ENCODE data around the gene GOPC. TPM values are rescaled to one million over a fixed set of nuclear protein-coding genes. Genes with fewer than 3 reads are reported as not detected.
"Not testable (repeated sequence)": the region's sequence is repeated elsewhere in the genome, so short reads cannot be mapped to it uniquely, and the experiment has no call there.

Gene GOPC
- 10 to 100 TPM; 11.0 to 22.9 (median 16.7) TPM for total RNA-seq

DNA sequence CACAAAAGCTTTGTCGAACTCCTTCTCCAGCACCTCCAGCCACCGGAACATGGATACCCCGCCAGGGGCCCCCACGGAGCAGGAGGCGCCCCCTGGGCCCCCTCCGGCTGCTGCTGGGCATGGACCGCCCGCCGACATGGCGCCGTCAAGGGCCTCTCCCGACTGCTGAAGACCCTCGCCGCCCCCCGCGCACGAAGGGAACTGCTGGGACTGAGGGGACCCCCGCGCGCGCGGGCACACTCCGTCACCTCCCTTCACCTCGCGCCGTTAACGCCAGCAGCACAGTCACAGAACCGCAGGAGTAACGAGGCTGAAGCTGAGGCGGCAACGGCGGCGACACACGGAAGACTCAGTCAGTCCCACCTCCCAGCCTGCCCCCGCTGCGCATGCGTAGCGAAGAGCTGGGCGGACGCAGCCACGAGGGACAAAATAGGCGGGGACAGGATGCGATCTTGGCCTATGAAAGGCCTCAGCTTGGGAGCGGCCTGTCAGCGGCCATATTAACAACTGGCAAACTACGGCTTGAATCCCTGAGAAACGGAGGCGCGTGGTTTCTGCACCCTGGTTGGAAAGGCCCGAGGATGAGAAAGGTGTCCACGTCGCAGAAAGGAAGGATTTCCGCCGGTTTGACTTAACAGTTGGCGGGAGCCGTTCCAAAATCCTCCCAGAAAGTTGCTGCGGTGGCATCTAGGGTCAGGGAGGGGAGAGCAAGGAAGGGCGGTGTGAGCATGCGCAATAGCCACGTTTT lies at the start of gene GOPC:
Gene GOPC (minus strand): TSS at position 361 of the 748 bp plus-strand sequence. CDS start 223 bp downstream, at position 138.
- Histone ChIP-seq H3K4me3 (peak within 1 kb of the TSS; percentile 84 to 99 (median 92)), H3K9me3 (no peaks in the 10 kb centered on the region), H3K27ac (peak within 1 kb of the TSS; percentile 82 to 97 (median 96)), H3K36me3 (peaks cover 0 to 16% (median 0%) of the 10 kb centered on the region in 3 donors), H3K4me1 (peaks cover 4 to 43% (median 18%) of the 10 kb centered on the region in 3 donors), H3K27me3 (no peaks in the 10 kb centered on the region)
- TF ChIP-seq POLR2A (IDR thresholded peaks at IDR 0.05) = peak in 2 of 4 donors; percentile 73 to 91
- TF ChIP-seq, protein P1, sequence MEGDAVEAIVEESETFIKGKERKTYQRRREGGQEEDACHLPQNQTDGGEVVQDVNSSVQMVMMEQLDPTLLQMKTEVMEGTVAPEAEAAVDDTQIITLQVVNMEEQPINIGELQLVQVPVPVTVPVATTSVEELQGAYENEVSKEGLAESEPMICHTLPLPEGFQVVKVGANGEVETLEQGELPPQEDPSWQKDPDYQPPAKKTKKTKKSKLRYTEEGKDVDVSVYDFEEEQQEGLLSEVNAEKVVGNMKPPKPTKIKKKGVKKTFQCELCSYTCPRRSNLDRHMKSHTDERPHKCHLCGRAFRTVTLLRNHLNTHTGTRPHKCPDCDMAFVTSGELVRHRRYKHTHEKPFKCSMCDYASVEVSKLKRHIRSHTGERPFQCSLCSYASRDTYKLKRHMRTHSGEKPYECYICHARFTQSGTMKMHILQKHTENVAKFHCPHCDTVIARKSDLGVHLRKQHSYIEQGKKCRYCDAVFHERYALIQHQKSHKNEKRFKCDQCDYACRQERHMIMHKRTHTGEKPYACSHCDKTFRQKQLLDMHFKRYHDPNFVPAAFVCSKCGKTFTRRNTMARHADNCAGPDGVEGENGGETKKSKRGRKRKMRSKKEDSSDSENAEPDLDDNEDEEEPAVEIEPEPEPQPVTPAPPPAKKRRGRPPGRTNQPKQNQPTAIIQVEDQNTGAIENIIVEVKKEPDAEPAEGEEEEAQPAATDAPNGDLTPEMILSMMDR (IDR thresholded peaks at IDR 0.05) = peak in 2 of 6 experiments; percentile 4 to 38
- intact Hi-C loops (cut with DNase I) = no loop called here
- 0% methylated on average over 18 to 29 of the region's 60 CpGs for WGBS, 2 donors
- DNase-seq = peak; percentile 86

DNA sequence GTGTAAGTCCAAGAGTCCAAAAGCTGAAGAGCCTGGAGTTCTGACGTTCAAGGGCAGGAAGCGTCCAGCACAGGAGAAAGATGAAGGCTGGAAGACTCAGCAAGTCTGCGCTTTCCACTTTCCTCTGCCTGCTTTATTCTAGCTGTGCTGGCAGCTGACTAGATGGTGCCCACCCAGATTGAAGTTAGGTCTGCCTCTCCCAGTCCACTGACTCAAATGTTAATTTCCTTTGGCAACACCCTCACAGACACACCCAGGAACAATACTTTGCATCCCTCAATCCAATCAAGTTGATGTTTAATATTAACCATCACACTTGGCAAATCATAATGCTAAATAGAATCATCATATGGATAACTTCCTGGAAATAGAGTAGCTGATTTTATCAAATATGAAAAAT lies 49.7 kb upstream of the GOPC start:
- 74 to 94% methylated on average over 3 of the region's 3 CpGs for WGBS, 2 donors

DNA sequence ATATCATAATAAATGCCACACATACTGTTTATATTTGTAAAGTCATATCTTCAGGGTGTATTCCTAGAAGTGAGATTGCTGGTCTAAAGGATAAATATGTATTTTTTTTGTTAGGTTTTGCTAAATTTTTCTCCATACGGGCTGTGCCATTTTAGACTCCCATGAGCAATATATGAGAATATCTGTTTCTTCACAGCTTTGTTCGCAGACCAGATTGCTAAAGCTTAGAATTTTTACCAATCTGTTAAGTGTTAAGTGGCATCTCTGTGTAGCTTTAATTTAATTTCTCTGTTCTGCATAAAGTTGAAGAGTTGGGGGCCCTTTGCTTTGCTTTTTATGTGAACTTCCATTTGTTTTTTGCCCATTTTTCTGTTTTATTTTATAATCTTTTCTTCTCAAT lies 40.7 kb upstream of the GOPC start:
- Histone ChIP-seq H3K36me3 (no peaks in the 10 kb centered on the region), H3K27ac (no peak overlapping the region), H3K4me3 (no peak overlapping the region), H3K9me3 (no peaks in the 10 kb centered on the region), H3K4me1 (no peaks in the 10 kb centered on the region), H3K27me3 (no peaks in the 10 kb centered on the region)
- no peak for TF ChIP-seq POLR2A (IDR thresholded peaks at IDR 0.05)
- TF ChIP-seq, protein P1 (IDR thresholded peaks at IDR 0.05) = no peak
- 89 to 92% methylated on average over 2 of the region's 2 CpGs for WGBS, 2 donors
- DNase-seq = no peak
- intact Hi-C loops (cut with DNase I) = no loop called here

More for the DNA sequence above, 49.7 kb upstream of the GOPC start:
- DNase-seq; H3K36me3 ChIP-seq; intact Hi-C loops (cut with DNase I); H3K4me3 ChIP-seq; H3K4me1 ChIP-seq; H3K9me3 ChIP-seq; H3K27ac ChIP-seq; H3K27me3 ChIP-seq: not testable (repeated sequence)

DNA sequence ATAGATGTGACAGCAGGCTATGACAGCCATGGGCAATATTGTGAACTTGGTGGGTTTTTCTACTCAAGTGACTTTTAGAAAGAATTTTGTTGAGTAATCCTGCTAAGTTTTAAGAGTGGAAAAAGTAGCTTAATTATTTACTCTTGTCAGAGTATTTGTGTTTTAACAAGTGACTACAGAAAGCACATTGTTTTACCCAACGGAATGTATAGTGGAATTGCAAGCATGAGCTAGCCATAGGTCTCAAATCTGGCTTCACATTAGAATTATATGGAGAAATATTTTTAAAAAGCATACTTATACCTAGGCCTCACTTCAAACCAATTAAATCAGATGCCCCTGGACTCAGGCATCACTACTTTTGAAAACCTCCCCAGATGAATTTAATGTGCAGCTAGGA lies 35.5 kb upstream of the GOPC start:
- H3K27me3 ChIP-seq = no peaks in the 10 kb centered on the region
- no peaks in the 10 kb centered on the region for H3K4me1 ChIP-seq
- WGBS, 2 donors = 73 to 81% methylated on average over 1 of the region's 1 CpG
- no peak overlapping the region for H3K27ac ChIP-seq
- TF ChIP-seq, protein P1 (IDR thresholded peaks at IDR 0.05) = no peak
- no peak for TF ChIP-seq POLR2A (IDR thresholded peaks at IDR 0.05)
- no peak for DNase-seq
- no peaks in the 10 kb centered on the region for H3K9me3 ChIP-seq
- H3K36me3 ChIP-seq = no peaks in the 10 kb centered on the region
- H3K4me3 ChIP-seq = no peak overlapping the region
- intact Hi-C loops (cut with DNase I) = no loop called here

DNA sequence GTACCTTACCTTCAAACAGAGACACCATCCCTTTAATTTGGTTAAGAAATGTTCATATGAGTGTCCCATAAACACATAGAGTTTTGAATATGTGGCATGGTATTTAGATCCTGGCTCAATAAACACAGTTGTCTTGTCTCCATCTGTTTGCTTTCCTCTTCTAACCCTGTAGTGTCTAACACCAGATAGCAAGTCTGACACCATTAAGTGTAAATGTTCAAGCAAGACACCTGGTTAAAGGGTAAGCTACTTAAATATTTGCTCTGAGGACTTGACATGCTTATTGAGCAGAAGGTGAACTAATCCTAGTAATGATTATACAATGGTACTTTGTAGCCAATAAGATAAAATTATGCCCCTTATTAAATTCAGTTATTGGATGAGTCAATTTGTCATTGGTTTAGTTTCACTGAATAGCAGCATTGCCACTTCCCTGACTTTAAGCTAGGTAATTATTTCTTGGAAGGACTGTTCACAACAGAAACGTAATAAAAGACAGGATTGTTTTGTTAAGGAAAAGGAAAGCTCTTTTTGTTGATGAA lies 26.9 kb upstream of the GOPC start:
- intact Hi-C loops (cut with DNase I) = no loop called here
- no peak for DNase-seq
- Histone ChIP-seq H3K27me3 (no peaks in the 10 kb centered on the region), H3K4me1 (no peaks in the 10 kb centered on the region), H3K36me3 (no peaks in the 10 kb centered on the region), H3K9me3 (peaks cover 0 to 25% (median 11%) of the 10 kb centered on the region in 3 donors), H3K4me3 (no peak overlapping the region), H3K27ac (no peak overlapping the region)
- TF ChIP-seq, protein P1 (IDR thresholded peaks at IDR 0.05) = no peak
- no peak for TF ChIP-seq POLR2A (IDR thresholded peaks at IDR 0.05)
- WGBS, 2 donors = 27 to 55% methylated on average over 1 of the region's 1 CpG
